Stimulated activated CD8-positive, alpha-beta memory T cell treated with anti-CD3 and anti-CD28 coated beads, Interleukin-7, amount 100 ng/mL, for 48 hours (primary cell): ENCODE measurements around the gene HOXA6.

ENCODE experiments used
- DNase-seq, 2 donors: peaks; one replicate each; pipeline ENCODE4 v3.0.0-alpha.2; 2020; ENCODE audit warnings: low read depth in 1 of 2; ENCODE audit errors: extremely low read depth in 1 of 2

Gene HOXA6

DNA sequence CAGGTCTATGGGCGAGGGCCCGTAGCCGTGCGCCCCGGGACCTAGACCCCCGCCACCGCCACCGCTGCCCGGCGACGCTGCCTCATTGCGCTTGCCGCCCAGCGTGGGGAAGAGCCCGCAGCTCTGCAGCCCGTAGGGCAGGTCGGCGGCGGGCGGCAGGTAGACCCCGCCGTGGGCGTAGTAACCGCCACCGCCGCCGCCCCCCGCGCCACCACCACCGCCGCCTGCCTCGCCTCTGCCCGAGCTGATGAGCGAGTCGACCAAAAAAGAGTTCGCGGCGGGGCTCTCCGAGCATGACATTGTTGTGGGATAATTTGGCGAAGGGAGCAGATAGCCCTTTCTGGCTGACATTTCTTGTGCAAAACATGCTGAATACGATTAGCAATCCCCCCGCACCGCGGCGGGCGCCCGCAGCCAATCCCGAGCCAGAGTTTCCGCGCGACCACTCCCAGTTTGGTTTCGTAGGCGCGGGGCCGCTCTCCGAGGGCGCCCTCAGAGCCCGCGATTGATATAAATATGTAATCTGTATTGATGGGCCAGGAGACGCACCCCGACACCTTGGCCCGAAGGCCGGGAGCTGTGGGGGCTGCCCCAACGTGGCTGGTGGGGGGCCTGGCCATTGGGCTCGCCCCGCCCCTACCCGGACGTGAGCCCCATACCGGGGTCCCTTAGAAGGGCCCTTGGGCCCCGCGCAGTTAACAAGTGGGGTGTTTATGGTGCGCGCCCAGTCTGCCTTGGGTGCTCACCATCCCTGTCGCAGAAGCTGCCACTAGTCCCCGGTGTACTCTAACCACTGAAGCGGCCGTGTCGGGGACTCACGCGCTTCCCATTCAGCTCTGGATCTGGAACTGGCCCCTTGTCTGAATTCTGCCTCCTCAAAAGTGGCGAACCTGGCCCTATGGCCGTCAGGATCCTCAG lies 26.6 kb upstream of the HOXA6 start, which contains the start of gene HOXA10:
Gene HOXA10 (minus strand): TSS at position 365 of the 918 bp plus-strand sequence. CDS start 14 bp downstream, at position 351.
- DNase-seq: no peak

DNA sequence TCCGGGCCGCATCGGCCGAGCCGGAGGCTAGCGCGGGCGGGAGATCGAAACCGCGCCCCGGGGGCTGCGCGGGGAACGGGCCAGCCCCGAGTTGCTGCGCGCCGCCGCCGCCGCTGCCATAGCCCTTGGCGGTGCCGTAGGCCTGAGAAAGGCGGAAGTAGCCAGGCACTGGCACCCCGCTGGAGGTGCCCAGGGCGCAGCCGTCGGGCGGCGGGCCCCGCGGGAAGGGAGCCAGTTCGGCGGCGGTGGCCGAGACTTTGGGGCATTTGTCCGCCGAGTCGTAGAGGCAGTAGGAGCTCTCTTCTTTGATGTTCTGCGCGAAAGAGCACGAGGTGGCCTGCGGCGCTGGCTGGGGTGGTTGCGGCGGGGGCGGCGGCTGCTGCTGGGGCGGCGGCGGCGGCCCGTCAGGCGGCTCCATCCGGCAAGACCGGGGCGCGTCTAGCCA lies 26.0 kb upstream of the HOXA6 start:
- DNase-seq: no peak

DNA sequence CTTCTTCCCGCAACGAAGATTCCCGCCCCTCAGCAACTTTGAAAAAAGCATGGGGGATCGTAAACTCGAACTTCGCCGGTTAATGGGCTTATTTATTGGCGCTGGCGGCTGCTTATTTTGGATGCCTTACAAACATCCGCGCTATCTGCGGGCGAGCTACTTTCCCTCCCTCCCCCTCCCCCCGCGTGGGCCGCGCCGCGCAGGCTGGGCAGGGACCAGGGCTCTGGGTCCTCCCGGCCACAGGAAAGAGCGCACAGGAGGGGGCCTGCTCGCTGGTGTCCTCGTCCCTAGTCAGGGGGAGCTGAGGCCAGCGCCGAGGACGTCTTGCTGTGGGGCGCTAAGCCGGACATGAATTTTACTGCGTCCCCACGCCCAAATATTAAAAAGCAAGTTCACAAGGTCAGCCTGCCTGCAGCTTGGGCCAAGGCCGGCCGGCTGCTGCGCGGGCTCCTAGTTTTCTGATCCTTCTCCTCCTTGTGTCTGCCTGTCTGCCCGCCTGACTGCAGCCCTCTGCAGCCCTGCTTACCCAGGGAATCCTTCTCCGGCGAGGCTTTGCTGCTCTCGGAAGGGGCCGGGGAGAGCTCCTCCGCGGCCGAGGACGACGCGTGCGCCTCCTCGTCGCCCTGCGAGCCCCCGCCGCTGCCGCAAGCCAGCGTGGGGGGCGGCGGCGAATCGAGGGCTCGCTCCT lies 25.4 kb upstream of the HOXA6 start:
- no peak for DNase-seq

DNA sequence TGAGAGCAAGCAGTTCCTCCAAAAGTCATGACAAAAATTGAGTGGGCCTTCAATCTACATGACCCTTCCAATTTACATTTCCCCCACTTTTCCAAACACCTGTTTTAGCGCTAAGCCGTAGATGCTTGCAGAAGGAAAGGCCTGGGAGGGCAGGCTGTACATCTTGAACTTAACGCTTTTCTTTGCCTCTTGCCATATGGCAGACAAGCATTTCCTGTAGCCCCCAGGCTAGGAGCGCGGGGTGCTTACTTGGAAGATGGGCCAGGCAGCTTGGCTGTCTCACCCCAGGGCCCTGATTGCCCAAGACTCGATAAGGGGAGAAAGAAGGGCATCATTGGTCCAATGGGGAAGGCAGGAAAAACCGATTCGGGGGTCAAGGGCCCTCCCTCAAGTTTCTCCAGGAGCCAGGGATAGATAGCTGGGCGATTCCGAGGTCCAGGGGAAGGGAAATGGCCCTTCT lies 24.8 kb upstream of the HOXA6 start:
- DNase-seq: no peak

DNA sequence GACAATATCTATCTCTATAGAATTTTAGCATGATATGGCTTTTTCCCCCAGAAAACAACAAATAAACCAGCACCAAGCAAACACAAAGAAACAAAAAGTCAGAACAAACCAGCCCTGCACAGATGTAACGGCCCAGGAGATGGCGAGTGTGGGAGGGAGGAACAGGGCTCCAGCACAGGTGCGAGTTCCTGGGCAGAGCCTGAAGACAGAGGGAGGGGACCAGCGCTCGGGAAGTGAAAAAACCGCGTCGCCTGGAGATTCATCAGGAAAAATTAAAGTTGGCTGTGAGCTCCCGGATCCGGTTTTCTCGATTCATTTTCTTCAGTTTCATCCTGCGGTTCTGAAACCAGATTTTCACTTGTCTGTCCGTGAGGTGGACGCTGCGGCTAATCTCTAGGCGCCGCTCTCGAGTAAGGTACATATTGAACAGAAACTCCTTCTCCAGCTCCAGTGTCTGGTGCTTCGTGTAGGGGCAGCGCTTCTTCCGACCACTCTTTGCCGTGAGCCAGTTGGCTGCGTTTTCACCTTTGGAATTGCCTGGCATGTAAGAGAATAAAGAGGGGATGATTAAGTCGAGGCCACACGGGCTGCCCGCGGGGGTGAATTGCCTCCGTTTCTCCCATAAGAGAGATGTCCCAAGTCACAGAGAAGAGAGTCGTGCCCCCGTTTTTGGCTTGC lies 24.2 kb upstream of the HOXA6 start:
- no peak for DNase-seq

DNA sequence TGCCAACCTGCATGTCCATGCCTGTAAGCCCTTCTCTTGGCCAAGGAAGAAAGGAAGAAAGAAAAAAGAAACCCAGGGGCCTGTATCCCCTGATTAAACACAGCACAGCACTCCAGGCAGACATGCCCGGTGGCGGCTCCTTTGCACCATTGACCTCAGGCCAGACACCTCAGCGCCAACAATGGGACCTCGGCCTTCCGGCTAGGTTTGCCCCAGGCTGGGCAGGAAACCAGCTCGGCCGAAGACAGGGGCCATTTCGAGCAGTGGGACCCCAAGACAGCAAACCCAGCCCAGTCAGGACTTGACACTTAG lies 23.7 kb upstream of the HOXA6 start:
- DNase-seq: no peak

DNA sequence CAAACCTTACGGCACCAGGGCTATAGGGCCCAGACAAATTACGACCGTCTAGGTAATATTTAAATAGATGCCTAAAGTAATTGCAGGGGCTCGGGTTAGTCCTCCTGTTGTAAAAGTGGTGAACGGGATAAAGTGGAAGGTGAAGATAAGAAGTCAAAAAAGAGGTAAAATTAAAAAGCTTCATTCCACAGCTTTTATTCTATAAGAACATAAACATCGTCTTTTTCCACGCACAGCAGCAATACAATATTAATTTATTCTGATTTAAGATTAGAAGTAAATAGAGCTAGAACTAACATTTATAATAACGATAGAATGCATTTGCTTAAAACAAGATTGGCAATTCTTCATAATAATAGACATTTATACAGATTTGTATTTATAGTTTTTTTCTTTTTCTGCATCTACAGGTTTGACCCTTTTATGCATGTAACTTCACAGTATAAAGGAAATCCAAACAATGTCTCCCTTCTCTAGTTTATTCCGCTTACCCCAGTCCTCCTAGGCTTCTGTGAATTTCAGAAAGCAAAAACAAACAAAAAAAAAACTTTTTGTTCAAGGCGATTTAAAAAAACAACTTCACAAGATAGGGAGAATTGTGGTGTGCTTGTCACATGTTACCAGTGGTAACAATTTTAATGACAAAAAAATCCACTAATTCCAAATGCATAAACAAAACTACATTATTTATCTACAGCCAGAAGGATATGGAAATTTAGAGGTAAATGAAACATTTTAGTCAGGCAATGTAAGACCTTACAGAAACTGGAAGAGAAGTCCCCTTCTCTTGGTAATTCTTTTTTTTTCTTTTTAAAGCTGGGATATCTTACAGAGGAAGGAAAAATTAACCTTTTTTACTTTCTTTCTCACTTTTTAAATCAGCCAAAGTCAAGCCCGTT lies 23.1 kb upstream of the HOXA6 start:
- DNase-seq: no peak

DNA sequence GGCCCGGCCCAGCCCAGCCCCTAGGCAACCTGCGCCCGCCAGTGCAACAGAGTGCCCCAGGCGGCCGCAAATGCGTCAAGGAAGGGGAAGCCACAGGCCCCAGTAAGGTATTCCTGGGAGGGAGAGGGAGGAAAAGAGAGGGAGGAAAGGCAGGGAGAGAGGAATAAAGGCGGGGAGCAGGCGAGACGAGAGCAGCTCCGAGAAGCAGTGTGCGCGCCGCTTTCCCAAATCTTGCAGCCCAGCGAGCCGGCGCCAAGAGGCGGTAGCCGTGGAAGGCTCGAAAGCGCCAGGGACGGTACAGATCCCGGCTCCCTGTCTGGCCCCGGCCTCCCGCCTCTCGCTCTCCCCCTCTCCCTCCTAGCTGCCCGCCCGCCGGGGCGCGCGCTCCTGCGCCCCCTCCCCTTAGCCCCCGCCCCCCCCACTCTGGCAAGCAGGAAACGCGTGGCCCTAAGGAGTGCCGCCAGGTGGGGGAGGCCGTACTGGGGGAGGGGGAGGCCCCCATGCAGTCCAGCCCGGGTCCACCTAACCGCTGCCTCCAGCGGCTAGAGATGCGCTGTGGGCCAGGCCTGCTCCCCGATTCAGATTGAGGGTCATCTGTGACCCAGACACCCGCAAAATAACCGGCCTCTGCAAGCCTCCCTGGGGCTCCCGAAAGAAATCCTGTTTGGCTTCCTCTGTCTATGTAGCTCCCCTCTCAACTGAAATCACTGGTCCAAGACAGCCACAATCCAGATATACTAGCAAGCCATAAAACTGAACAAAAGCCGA lies 22.3 kb upstream of the HOXA6 start:
- no peak for DNase-seq

DNA sequence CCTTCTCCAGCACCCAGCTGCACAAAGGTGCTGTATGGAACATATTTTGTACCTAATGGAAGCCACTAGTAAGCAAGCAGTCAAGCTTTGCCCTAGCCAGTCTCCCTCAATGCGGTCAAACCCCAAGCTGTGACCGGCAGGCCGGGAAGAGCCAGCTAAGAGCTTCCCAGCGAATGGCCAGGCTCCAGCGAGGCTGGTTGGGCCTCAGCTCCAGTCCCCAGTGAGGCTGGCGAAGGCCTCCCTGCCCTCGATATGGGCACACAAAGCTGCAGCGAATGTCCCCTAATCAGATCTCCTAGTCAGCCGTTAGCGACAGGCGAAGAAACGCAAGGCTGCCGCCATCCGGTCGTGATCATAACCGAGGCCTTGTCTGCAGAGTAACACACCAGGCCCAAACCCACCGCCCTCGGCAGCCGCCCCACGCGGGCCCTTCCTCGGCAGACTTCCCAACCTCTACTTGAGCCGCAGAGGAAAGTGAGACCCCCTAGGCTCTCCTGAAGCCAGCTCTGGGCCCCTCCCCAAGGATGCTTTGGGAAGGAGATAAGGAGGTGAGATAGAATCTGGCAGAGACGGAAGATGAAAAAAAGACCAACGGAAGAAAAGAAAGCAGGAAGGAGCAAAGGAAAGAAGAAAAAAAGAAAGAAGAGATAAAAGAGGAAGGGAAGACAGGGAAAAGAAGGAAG lies 20.8 kb upstream of the HOXA6 start:
- no peak for DNase-seq

DNA sequence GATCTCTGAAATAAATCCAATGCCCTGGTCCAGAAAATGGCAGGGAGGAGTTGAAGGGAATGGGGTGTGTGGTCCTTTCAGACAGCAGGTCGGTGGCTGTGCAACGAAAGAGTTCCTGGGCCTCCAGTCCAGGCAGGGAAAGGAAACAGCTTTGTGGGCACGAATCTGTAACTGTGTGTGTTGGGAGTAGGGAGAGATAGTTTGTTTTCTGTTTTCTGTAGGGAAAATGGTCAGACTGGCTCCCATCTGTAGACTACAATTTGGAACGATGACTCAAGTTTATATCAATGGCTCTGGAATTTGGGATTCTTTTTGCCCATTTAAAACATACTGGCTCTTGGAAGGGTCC lies 20.3 kb upstream of the HOXA6 start:
- DNase-seq: no peak

DNA sequence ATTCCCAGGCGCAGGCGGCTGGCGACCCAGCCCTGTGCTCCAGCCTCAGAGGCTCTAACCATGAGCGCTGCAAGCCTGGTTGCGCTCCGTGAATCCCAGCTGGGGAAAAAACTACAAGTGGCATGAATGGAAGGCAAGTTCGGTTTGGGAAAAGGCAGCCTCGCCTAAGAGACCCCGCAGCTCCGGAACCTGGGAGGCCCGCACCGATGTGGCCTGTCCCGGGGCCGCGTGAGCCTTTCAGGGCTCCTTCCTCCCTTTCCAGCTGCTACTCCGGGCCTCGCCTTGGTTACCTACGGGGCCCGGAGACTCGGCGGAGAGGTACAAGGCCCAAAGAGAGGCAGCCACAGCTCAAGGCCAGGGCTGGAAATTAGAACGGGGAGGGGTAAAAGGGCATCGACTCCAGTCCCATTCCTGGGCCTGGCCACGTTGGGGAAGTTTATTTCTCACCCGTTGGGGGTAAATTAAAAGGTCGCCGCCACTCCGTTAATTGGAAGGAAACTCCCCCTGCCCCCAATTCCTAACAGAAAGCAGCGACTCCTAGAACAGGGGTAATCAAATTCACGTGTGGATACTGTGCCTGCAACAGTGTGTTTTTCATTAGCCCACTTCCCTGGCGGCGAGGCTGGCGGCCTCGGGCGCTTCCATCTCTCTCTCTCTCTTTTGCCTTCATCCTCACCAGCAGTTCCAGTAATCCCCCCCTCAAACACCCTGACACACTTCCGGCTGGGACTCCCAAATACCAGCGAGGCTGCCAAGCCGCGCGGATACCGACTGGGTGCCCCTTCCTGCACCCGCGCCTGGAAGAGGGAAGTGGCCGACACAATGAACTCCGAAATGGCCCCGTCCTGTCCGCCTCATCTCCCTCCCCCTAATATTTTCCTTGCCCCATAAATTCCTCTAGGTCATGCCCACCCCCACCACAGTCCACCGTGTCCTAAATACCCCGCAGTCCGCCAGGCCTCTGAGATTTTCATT lies 19.2 kb upstream of the HOXA6 start:
- DNase-seq: no peak

DNA sequence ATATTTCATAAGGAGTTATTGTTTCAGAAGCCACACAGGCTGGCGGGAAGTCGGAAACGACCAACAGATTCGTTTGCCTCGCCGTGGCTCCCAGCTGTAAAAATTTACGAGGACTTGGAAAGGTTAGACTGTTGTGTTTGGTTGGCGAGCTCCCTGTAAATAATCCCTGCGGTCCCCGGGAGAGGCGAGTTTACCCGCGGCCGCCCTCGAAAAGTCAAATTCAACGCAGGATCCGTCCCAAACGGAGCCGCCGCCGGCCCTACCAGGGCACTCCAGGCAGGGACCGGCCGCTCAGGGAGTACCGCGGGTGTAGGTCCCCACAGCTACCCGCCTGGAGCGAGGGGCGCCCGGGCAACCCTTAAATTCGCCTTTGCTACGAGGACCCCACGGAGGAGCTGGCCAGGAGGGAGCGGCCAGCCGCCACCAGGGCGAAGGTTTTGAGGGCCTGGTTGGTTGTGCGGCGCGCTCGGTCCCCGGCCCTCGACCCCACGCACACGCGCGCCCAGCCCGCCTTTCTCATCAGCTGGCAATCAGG lies 18.5 kb upstream of the HOXA6 start:
- DNase-seq: no peak

DNA sequence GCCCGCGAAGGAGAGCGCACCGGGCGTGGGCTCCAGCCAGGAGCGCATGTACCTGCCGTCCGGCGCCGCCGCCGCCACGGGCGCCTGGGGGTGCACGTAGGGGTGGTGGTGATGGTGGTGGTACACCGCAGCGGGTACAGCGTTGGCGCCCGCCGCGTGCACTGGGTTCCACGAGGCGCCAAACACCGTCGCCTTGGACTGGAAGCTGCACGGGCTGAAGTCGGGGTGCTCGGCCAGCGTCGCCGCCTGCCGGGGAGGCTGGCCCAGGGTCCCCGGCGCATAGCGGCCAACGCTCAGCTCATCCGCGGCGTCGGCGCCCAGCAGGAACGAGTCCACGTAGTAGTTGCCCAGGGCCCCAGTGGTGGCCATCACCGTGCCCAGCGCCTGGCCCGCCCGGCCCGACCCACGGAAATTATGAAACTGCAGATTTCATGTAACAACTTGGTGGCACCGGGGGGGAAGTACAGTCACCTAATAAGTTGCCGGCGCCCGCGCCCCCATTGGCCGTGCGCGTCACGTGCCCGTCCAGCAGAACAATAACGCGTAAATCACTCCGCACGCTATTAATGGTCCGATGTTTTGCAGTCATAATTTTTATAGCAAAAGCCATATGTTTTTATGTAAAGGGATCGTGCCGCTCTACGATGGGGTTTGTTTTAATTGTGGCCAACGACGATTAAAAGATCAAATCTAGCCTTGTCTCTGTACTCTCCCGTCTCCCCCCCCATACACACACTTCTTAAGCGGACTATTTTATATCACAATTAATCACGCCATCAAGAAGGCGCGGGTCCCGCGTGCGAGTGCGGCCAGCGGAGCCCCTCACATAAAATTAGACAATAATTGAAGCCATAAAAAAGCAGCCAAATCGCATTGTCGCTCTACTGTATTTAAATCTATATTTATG lies 17.8 kb upstream of the HOXA6 start, which contains the start of gene HOXA9:
Gene HOXA9 (minus strand): TSS at position 449 of the 907 bp plus-strand sequence. CDS start 80 bp downstream, at position 369.
- no peak for DNase-seq

DNA sequence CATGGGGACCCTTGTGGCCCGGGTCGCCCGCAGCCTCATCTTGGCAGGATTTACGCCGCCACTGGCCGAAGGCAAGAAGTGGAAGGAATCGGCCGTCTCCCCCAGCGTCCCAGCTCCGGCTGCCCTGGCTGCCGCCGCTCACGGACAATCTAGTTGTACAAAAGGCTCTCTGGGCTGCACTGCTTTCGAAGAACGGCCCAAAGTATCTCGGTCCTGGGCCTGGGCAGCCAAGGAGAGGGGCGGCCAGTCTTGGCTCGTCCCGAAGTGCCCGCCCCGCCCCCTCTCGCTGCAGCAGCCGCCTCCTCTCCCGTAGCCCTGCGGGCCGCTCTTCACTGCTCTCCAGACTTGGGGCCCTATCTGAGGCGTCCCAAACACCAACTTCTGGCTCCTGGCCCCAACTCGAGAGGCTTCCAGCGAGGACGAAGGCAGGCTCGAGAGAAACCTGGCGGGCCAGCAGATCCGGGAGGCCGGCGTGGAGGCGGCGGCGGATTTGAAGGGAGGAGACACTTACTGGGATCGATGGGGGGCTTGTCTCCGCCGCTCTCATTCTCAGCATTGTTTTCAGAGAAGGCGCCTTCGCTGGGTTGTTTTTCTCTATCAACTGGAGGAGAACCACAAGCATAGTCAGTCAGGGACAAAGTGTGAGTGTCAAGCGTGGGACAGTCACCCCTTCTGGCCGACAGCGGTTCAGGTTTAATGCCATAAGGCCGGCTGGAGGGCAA lies 17.0 kb upstream of the HOXA6 start:
- DNase-seq: no peak

DNA sequence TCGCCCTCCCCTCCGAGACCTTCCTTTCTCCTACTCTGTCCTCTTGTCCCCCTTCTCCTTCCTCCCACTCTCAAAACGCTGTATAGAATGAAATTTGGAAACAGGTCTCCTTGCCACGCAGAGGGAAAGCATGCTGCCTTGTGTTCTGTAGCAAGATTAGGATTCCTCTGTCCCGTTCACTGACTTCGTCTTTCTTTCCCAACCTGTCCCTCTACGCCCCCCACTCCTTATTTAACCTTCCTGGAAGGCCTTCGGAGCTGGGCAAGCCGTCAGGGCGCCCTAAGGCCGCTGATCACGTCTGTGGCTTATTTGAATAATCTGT lies 16.4 kb upstream of the HOXA6 start:
- no peak for DNase-seq
